GM10266 (cell line): ENCODE results near the gene OPN1SW.

Experiments
- DNase-seq: peaks from one replicate; pipeline ENCODE4 v3.0.0; 2012; ENCODE audit errors: extremely low spot score
- TF ChIP-seq, protein P1 (sequence below): IDR thresholded peaks from 2 replicates; pipeline ENCODE4 v1.5.1; 2012; ENCODE audit warnings: mild to moderate bottlenecking, low read depth; ENCODE audit not compliant: control insufficient read depth, insufficient read depth; ENCODE audit errors: missing control alignments

OPN1SW gene

DNA sequence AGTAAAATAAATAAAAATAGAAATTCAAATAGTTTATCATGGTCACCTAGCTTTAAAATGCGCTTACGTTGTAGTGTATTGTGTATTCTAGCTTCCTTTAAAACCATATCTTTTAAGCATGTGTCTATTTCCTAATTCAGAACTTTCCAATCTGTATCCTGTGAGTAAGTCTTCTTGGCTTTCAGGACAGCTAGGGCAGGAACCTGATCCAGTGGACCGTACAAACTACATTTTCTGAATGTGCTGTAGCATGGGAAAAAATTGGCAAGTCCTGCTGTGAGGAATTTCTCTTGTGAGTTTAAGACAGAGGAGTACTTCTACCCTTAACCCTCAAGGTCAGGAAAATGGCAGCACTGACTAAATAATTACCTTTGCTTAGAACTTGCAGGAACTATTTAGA is 12.1 kb downstream of the OPN1SW start:
- TF ChIP-seq, protein P1, sequence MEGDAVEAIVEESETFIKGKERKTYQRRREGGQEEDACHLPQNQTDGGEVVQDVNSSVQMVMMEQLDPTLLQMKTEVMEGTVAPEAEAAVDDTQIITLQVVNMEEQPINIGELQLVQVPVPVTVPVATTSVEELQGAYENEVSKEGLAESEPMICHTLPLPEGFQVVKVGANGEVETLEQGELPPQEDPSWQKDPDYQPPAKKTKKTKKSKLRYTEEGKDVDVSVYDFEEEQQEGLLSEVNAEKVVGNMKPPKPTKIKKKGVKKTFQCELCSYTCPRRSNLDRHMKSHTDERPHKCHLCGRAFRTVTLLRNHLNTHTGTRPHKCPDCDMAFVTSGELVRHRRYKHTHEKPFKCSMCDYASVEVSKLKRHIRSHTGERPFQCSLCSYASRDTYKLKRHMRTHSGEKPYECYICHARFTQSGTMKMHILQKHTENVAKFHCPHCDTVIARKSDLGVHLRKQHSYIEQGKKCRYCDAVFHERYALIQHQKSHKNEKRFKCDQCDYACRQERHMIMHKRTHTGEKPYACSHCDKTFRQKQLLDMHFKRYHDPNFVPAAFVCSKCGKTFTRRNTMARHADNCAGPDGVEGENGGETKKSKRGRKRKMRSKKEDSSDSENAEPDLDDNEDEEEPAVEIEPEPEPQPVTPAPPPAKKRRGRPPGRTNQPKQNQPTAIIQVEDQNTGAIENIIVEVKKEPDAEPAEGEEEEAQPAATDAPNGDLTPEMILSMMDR: no peak
- DNase-seq: no peak

DNA sequence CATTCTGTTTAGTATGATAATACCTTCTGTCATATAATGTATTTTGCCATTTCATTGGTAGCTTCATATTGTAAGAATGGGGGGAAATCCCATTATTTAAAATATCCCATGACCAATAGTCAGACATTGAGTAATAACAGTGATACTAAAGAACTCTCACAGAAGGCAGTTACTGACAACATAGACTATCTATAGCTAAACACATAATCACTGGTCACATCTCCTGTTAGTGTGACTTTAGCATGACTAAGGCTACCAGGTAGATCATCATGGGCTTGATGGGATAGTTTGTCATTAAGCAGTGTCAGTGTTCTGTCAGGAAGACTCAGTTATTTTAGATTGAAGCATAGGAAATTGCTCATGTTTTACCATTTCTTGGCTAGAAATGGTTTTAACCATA is 16.4 kb downstream of the OPN1SW start:
- TF ChIP-seq, protein P1: no peak

DNA sequence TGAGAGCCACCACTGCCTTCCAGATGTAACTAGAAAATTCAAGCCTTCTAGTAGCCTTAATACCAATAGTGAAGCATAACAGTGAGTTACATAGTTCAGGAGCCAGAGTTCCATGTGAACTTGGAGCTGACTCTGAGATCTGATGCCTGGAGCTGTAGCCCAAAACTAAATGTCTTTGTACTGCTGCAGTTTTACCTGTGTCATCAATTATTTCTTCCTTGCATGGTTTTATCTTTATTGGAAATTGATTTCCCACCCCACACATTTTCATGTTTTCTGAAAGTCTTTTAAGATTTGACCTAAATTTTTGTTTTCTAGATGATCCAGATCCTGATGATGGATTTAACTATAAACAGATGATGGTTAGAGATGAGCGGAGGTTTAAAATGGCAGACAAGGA is 17.0 kb downstream of the OPN1SW start:
- TF ChIP-seq, protein P1: no peak
- no peak for DNase-seq

More for the DNA sequence above, 16.4 kb downstream of the OPN1SW start:
- DNase-seq: no peak

DNA sequence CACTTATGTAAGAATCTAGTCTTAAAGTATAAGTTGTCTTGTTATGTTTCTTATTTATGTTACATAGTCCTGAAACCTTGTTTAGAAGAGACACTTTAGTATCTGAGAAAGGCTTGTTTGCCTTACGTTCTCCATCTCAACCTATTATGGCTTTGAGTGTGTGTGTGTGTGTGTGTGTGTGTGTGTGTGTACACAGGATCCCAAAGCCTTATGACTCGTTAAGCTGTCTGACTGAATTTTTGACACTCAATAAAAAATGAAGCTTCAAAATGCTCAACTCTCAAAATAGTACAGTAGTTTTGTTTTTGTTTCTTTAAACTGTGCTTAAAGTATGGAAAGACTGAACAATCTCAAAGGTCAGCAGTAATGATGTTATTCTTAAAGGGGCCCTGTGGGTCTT is 18.4 kb downstream of the OPN1SW start:
- DNase-seq: no peak
- TF ChIP-seq, protein P1: no peak

DNA sequence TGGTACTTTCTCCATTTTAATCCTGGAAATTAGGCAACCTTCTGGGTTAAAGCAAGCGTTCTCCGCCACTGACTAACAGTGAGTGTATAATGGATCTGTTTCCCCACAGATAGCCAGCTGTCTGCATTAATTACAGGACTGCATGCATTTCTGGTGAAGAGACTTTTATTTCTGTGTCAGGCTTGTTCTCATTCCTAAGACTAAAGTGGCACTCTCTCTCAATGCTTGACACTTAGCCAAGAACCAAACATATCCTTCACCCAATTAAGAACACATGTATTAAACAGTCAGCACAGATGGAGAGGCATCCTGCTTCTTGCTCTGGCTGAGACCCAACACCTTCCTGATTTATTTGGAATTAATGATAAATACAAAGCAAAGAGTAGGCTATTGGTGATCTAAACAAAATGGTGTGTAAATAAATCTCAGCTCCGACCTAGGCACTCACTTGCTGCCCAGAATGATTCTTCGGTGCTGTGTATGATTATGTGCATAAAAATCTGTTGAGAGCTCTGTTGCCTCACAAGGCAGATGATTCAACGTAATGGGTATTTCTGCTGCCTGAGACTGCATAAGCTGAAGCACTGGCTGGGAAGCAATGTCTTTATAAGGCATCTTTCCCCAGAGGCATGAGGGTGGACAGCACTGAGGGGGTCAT is 19.6 kb downstream of the OPN1SW start:
- DNase-seq: no peak

DNA sequence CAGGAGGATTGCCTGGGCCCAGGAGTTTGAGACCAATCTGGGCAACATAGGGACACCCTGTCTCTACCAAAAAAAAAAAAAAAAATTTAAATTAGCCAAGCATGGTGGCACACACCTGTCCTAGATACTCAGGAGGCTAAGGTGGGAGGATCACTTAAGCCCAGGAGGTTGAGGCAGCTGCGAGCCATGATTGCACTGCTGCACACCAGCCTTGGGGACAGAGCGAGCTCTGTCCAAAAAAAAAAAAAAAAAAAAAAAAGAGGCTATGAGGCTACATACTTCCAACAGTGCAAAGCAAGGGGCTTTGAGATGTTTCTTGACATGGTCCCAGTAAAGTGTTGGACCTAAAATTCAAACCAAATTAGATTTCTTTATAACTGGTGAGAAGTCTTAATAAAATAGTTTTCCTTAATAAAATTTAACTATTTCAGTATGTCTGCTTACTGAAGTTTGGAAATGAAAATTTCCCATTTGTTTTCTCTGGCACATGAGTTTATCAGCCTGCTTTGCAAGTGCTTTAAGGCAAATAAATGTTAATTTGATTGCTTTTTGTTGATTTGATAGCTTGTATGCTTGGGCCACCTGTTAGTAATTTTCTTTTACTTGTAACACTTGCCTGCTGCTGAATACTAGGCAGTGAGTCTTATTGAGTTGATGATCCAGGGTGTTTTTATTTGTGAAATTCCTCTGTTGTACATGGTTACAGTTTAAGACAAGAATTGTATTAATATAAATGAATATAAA is 20.3 kb downstream of the OPN1SW start:
- no peak for DNase-seq
- TF ChIP-seq, protein P1: no peak

More for the DNA sequence above, 19.6 kb downstream of the OPN1SW start:
- TF ChIP-seq, protein P1: no peak

DNA sequence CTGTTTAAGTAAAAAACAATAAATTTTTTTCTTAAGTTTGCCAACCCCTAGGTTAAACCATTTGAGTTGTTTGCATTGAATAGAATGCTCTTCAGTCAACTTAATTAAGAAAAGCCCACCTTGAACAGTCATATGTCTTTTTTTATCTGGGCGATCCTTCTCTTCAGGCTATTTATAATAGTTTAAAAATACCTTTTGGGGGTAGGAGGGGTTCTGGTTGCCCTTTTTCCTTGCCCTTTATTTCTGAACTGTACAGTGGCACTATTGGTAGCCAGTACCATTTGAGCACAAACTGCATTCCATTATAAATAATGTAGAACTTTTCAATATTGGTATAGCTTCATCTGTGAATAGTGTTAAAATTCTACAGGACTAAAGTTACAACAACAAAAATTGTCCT is 23.3 kb downstream of the OPN1SW start:
- TF ChIP-seq, protein P1: no peak
- no peak for DNase-seq
